Hypothalamus (tissue), 51 donors: ENCODE data around the gene RGS18.
"Not testable (repeated sequence)": the region's sequence is repeated elsewhere in the genome, so short reads cannot be mapped to it uniquely, and the experiment has no call there.

Source experiments
- DNase-seq, 51 donors: peaks; one replicate each; lab custom pipeline; 2025; lab: John Stamatoyannopoulos, UW

Gene RGS18

GRCh38 chr1:192158181-192158580 is at the start of gene RGS18:
TSS of gene RGS18 (plus strand) at chr1:192158462. CDS start at chr1:192158638, 176 bp downstream.
- no peak for DNase-seq

GRCh38 chr1:192109576-192109975 is 48.7 kb upstream of the RGS18 start:
- DNase-seq: no peak

- no peak for DNase-seq
Observed at GRCh38 chr1:192115000-192115399, 43.3 kb upstream of the RGS18 start.

- DNase-seq: no peak
Observed at GRCh38 chr1:192118881-192119405, 39.3 kb upstream of the RGS18 start.

GRCh38 chr1:192119701-192120100 is 38.6 kb upstream of the RGS18 start:
- no peak for DNase-seq

GRCh38 chr1:192122668-192123067 is 35.6 kb upstream of the RGS18 start:
- no peak for DNase-seq

- DNase-seq: no peak
Observed at GRCh38 chr1:192123212-192123611, 35.0 kb upstream of the RGS18 start.

- DNase-seq: no peak
Observed at GRCh38 chr1:192126030-192126619, 32.1 kb upstream of the RGS18 start.

GRCh38 chr1:192130175-192130574 is 28.1 kb upstream of the RGS18 start:
- no peak for DNase-seq

GRCh38 chr1:192130865-192131264 is 27.4 kb upstream of the RGS18 start:
- DNase-seq: not testable (repeated sequence)

GRCh38 chr1:192131914-192132313 is 26.3 kb upstream of the RGS18 start:
- no peak for DNase-seq

GRCh38 chr1:192133350-192133926 is 24.8 kb upstream of the RGS18 start:
- DNase-seq: no peak

- DNase-seq: no peak
Observed at GRCh38 chr1:192140382-192140781, 17.9 kb upstream of the RGS18 start.

- DNase-seq: no peak
Observed at GRCh38 chr1:192147221-192147620, 11.0 kb upstream of the RGS18 start.

GRCh38 chr1:192147696-192148095 is 10.6 kb upstream of the RGS18 start:
- no peak for DNase-seq

GRCh38 chr1:192151176-192151575 is 7.1 kb upstream of the RGS18 start:
- DNase-seq: no peak

GRCh38 chr1:192153276-192153675 is 5.0 kb upstream of the RGS18 start:
- no peak for DNase-seq

- no peak for DNase-seq
Observed at GRCh38 chr1:192157067-192157466, 1.2 kb upstream of the RGS18 start.

- no peak for DNase-seq
Observed at GRCh38 chr1:192159014-192159413, 752 bp downstream of the RGS18 start.

- no peak for DNase-seq
Observed at GRCh38 chr1:192159781-192160180, 1.5 kb downstream of the RGS18 start.

GRCh38 chr1:192160196-192160595 is 1.9 kb downstream of the RGS18 start:
- DNase-seq: no peak

- no peak for DNase-seq
Observed at GRCh38 chr1:192161976-192162375, 3.7 kb downstream of the RGS18 start.

GRCh38 chr1:192162376-192162775 is 4.1 kb downstream of the RGS18 start:
- no peak for DNase-seq
